ENCODE measurements around the gene PLEK. TPM values are rescaled to one million over a fixed set of nuclear protein-coding genes. Genes with fewer than 3 reads are reported as not detected.

Gene PLEK
- total RNA-seq, 4 donors from 2014 or later = 3.4 to 12.0 (median 7.9) TPM

DNA sequence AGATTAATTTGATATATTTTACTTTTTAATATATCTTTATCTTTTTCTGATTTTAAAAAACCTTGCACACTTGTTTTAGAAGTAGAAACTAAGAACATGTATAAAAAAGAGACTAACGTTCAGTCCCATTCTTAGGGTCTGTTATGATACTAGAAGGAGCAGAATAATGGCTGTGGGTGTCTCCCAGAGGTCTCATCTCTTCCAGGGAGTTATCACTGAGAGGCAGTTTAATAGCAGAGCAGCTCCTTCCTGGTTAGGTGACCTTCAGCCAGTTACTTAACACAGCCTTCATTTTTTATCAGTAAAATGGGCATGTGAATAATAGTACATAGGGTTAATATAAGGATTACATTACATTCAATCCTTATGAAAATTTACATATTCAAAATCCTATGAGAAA, 61.4 kb downstream of the PLEK start:
- Histone ChIP-seq H3K9me3 (no peaks in the 10 kb centered on the region), H3K4me1 (no peaks in the 10 kb centered on the region), H3K27me3 (no peaks in the 10 kb centered on the region), H3K36me3 (no peaks in the 10 kb centered on the region), H3K27ac (no peak overlapping the region), H3K4me3 (replicated peaks in 1 of 3) (no peak overlapping the region)
- intact Hi-C loops (cut with DNase I) = no loop called here
- TF ChIP-seq POLR2A (IDR thresholded peaks at IDR 0.05) (no peak), CTCF (IDR thresholded peaks at IDR 0.05) (no peak)
- no peak for DNase-seq
- 88 to 91% methylated on average over 1 of the region's 1 CpG for WGBS, 2 donors

- 83 to 89% methylated on average over 10 of the region's 10 CpGs for WGBS, 2 donors
- intact Hi-C loops (cut with DNase I) = no loop called here
- DNase-seq = no peak
- no peak overlapping the region for H3K4me3 ChIP-seq (replicated peaks in 1 of 3)
- no peak overlapping the region for H3K27ac ChIP-seq
- no peaks in the 10 kb centered on the region for H3K9me3 ChIP-seq
- H3K27me3 ChIP-seq = no peaks in the 10 kb centered on the region
- TF ChIP-seq POLR2A (IDR thresholded peaks at IDR 0.05) = no peak
- no peak for TF ChIP-seq CTCF (IDR thresholded peaks at IDR 0.05)
- no peaks in the 10 kb centered on the region for H3K4me1 ChIP-seq
- H3K36me3 ChIP-seq = no peaks in the 10 kb centered on the region
Observed at GRCh38 chr2:68426848-68427579, 61.9 kb downstream of the PLEK start.

- H3K4me3 ChIP-seq (replicated peaks in 1 of 3) = no peak overlapping the region
- no peaks in the 10 kb centered on the region for H3K9me3 ChIP-seq
- TF ChIP-seq CTCF (IDR thresholded peaks at IDR 0.05) = no peak
- no peak for TF ChIP-seq POLR2A (IDR thresholded peaks at IDR 0.05)
- 67 to 68% methylated on average over 4 of the region's 4 CpGs for WGBS, 2 donors
- no peaks in the 10 kb centered on the region for H3K27me3 ChIP-seq
- no peak overlapping the region for H3K27ac ChIP-seq
- DNase-seq = no peak
- H3K36me3 ChIP-seq = no peaks in the 10 kb centered on the region
- H3K4me1 ChIP-seq = no peaks in the 10 kb centered on the region
- intact Hi-C loops (cut with DNase I) = no loop called here
Observed at GRCh38 chr2:68428126-68428525, 63.0 kb downstream of the PLEK start.

DNA sequence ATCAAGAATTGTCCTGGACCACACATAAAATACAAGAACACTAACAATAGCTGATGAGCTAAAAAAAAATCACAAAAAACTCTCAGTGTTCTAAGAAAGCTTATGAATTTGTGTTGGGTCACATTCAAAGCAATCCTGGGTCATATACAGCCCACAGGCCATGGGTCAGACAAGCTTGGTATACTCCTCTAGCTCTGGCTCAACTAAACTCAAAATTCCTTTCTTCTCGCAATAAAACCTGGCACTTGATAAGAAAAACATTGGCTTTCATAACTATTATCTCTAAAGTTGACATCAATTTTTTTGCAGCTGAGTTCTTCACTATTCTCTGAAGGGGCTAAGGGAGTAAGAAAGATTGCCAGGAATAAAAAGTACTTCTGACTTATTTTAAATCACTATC, 63.7 kb downstream of the PLEK start:
- 51 to 68% methylated on average over 1 of the region's 1 CpG for WGBS, 2 donors
- no peaks in the 10 kb centered on the region for H3K27me3 ChIP-seq
- no peaks in the 10 kb centered on the region for H3K9me3 ChIP-seq
- no peaks in the 10 kb centered on the region for H3K36me3 ChIP-seq
- intact Hi-C loops (cut with DNase I) = no loop called here
- H3K4me3 ChIP-seq (replicated peaks in 1 of 3) = no peak overlapping the region
- no peaks in the 10 kb centered on the region for H3K4me1 ChIP-seq
- no peak overlapping the region for H3K27ac ChIP-seq
- DNase-seq = no peak
- TF ChIP-seq CTCF (IDR thresholded peaks at IDR 0.05) (no peak), POLR2A (IDR thresholded peaks at IDR 0.05) (no peak)

DNA sequence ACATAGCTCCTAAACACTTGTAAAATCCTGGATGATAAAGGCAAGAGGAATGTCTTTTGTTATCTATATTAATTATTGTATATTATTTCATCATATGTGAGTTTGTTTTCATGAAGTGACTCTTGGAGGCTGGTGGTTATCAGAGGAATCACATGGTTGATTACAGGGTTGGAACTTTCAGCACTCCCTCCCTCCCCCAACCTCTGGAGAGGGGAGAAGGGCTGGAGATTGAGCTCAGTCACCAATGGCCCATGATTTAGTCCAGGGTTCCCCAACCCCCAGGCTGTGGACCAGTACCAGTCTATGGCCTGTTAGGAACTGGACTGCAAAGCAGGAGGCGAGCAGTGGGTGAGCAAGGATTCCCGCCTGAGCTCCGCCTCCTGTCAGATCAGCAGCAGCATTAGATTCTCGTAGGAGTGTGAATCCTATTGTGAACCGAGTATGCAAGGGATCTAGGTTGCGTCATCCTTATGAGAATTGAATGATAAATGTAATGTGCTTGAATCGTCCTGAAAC, 64.3 kb downstream of the PLEK start:
- DNase-seq = no peak
- WGBS, 2 donors = 80 to 81% methylated on average over 7 of the region's 7 CpGs
- Histone ChIP-seq H3K27me3 (no peaks in the 10 kb centered on the region), H3K4me1 (no peaks in the 10 kb centered on the region), H3K9me3 (no peaks in the 10 kb centered on the region), H3K4me3 (replicated peaks in 1 of 3) (no peak overlapping the region), H3K27ac (no peak overlapping the region), H3K36me3 (no peaks in the 10 kb centered on the region)
- no peak for TF ChIP-seq POLR2A (IDR thresholded peaks at IDR 0.05)
- TF ChIP-seq CTCF (IDR thresholded peaks at IDR 0.05) = no peak
- intact Hi-C loops (cut with DNase I) = no loop called here
